HCT116 (cell line): ENCODE measurements around the gene PDGFA. TPM values are rescaled to one million over a fixed set of nuclear protein-coding genes. Genes with fewer than 3 reads are reported as not detected.

ENCODE experiments used
- ATAC-seq: fragments of 200-7000 bp; cut with Tn5 transposase; 2 replicates; pipeline ENCODE4 v1.9.1; 2020; ENCODE audit warnings: mild to moderate bottlenecking, moderate library complexity
- BruUV-seq: library from RNA; stranded (reverse); fragments of 400-500 nt; replicated peaks from 2 replicates; lab custom pipeline; 2021; lab: Mats Ljungman, UMichigan
- CTCF ChIA-PET: fragments of 300-600 bp; sonication (Branson Sonifier 250); formaldehyde crosslinking; loops from one replicate; lab custom pipeline; 2021; ENCODE audit warnings: antibody characterized with exemption; lab: Charles Lee
- POLR2A ChIA-PET: fragments of 300-600, 350-600 bp; sonication (Branson Sonifier 250); formaldehyde crosslinking; loops from one replicate; lab custom pipeline; 2021; ENCODE audit warnings: antibody characterized with exemption; lab: Charles Lee
- RAD21 ChIA-PET, 2 experiments: fragments of 300-600 bp; sonication (Branson Sonifier 250); formaldehyde crosslinking; loops; one replicate each; lab custom pipeline; 2023; ENCODE audit warnings: low total read pairs in 2 of 2; ENCODE audit not compliant: uncharacterized antibody in 2 of 2, unreplicated experiment in 2 of 2, low non-redundant PET in 1 of 2; lab: Charles Lee
- DNase-seq: peaks from one replicate; pipeline ENCODE4 v3.0.0-alpha.2; 2010; ENCODE audit warnings: low read depth, low spot score
- H2AFZ ChIP-seq: fragments of 200-600 bp; shearing (Covaris generic), sonication (generic); 2 replicates; pipeline ENCODE4 v1.6.1; 2017; ENCODE audit warnings: low read depth, mixed run types, mixed read lengths, antibody characterized with exemption, low read length; ENCODE audit not compliant: poor library complexity, severe bottlenecking
- H3K27ac ChIP-seq: 2 replicates; pipeline ENCODE4 v1.5.1; 2012; ENCODE audit warnings: low read depth, low read length
- H3K27me3 ChIP-seq: fragments of 200-600 bp; sonication (generic); 2 replicates; pipeline ENCODE4 v1.6.1; 2016; ENCODE audit warnings: mixed run types, low read length, mixed read lengths; ENCODE audit not compliant: insufficient read depth
- H3K36me3 ChIP-seq, 2 experiments: fragments of 200-500 bp in 1 of 2; fragments of 200-600 bp in 1 of 2; sonication (Bioruptor generic) in 1 of 2; sonication (generic) in 1 of 2; 2 replicates each; pipeline versions ENCODE4 v1.5.1 to v1.6.1; 2014 to 2016; ENCODE audit warnings: low read length in 2 of 2, inconsistent platforms in 1 of 2, mixed read lengths in 1 of 2, mixed run types in 1 of 2; ENCODE audit not compliant: insufficient read depth in 2 of 2, control insufficient read depth in 1 of 2
- H3K4me1 ChIP-seq, 2 experiments: fragments of 200-600 bp in 1 of 2; sonication (generic) in 1 of 2; 2 replicates each; pipeline versions ENCODE4 v1.5.1 to v1.6.1; 2012 to 2017; ENCODE audit warnings: low read length in 2 of 2, inconsistent platforms in 1 of 2, mild to moderate bottlenecking in 1 of 2, mixed read lengths in 1 of 2, mixed run types in 1 of 2, moderate library complexity in 1 of 2; ENCODE audit not compliant: insufficient read depth in 2 of 2, control insufficient read depth in 1 of 2
- H3K4me2 ChIP-seq: fragments of 200-600 bp; sonication (generic); 2 replicates; pipeline ENCODE4 v1.6.1; 2017; ENCODE audit warnings: mixed run types, low read length, mixed read lengths
- H3K4me3 ChIP-seq, 2 experiments: fragments of 200-600 bp in 1 of 2; sonication (generic) in 1 of 2; replicated peaks in 1 of 2; 2 replicates each; pipeline ENCODE4 v1.5.1; 2011 to 2016; ENCODE audit warnings: low read length in 2 of 2, control low read depth in 1 of 2, low read depth in 1 of 2, mild to moderate bottlenecking in 1 of 2, mixed read lengths in 1 of 2, mixed run types in 1 of 2
- H3K79me2 ChIP-seq: fragments of 200-600 bp; sonication (generic); 2 replicates; pipeline ENCODE4 v1.6.1; 2017; ENCODE audit warnings: mild to moderate bottlenecking, mixed run types, low read length, moderate library complexity, mixed read lengths; ENCODE audit not compliant: insufficient read depth
- H3K9ac ChIP-seq: fragments of 200-600 bp; sonication (generic); 2 replicates; pipeline ENCODE4 v1.6.1; 2016; ENCODE audit warnings: low read length, mixed read lengths
- H3K9me2 ChIP-seq: fragments of 200-600 bp; sonication (generic), shearing (Covaris generic); 2 replicates; pipeline ENCODE4 v1.6.1; 2017; ENCODE audit warnings: mixed run types, mild to moderate bottlenecking, moderate library complexity; ENCODE audit not compliant: insufficient read depth
- H3K9me3 ChIP-seq, 2 experiments: fragments of 200-500 bp in 1 of 2; fragments of 200-600 bp in 1 of 2; sonication (Bioruptor generic) in 1 of 2; sonication (generic) in 1 of 2; 2 replicates each; pipeline ENCODE4 v1.6.1; 2014 to 2017; ENCODE audit warnings: low read length in 2 of 2, mixed read lengths in 2 of 2, inconsistent platforms in 1 of 2, low read depth in 1 of 2, mild to moderate bottlenecking in 1 of 2, mixed run types in 1 of 2, moderate library complexity in 1 of 2; ENCODE audit not compliant: control insufficient read depth in 1 of 2, insufficient read depth in 1 of 2
- H4K20me1 ChIP-seq: fragments of 200-600 bp; sonication (generic), shearing (Covaris generic); 2 replicates; pipeline ENCODE4 v1.6.1; 2017; ENCODE audit warnings: mixed run types, mild to moderate bottlenecking, moderate library complexity; ENCODE audit not compliant: insufficient read depth
- CBX3 ChIP-seq: IDR thresholded peaks from 2 replicates; pipeline ENCODE4 v1.6.1; 2012; ENCODE audit warnings: low read depth
- CEBPB ChIP-seq: IDR thresholded peaks from 2 replicates; pipeline ENCODE4 v1.6.1; 2012; ENCODE audit warnings: low read depth
- EGR1 ChIP-seq: IDR thresholded peaks from 2 replicates; pipeline ENCODE4 v1.6.1; 2012; ENCODE audit warnings: low read depth
- ELF1 ChIP-seq: IDR thresholded peaks from 2 replicates; pipeline ENCODE4 v1.6.1; 2012; ENCODE audit warnings: low read depth, borderline replicate concordance
- FOSL1 ChIP-seq: IDR thresholded peaks from 2 replicates; pipeline ENCODE4 v1.6.1; 2012; ENCODE audit warnings: low read depth
- POLR2A ChIP-seq: IDR thresholded peaks from 2 replicates; pipeline ENCODE4 v1.7.0; 2011; ENCODE audit warnings: borderline replicate concordance; ENCODE audit not compliant: insufficient read depth, insufficient read length; ENCODE audit errors: extremely low read depth
- SRF ChIP-seq: IDR thresholded peaks from 2 replicates; pipeline ENCODE4 v1.6.1; 2012; ENCODE audit warnings: low read depth
- YY1 ChIP-seq: IDR thresholded peaks from 2 replicates; pipeline ENCODE4 v1.6.1; 2011; ENCODE audit warnings: low read length, low read depth, moderate library complexity, mild to moderate bottlenecking; ENCODE audit not compliant: insufficient replicate concordance; ENCODE audit errors: extremely low read depth
- ZBTB33 ChIP-seq: IDR thresholded peaks from 2 replicates; pipeline ENCODE4 v1.6.1; 2011; ENCODE audit warnings: mild to moderate bottlenecking, low read length, moderate library complexity; ENCODE audit not compliant: insufficient replicate concordance; ENCODE audit errors: extremely low read depth
- ZFX ChIP-seq: fragments of 450-650 bp; IDR thresholded peaks from 2 replicates; pipeline ENCODE4 v1.6.1; 2017
- intact Hi-C: fragments of 100-400 bp; cut with micrococcal nuclease; formaldehyde crosslinking; loops from 2 replicates; pipeline ENCODE4 v1.10.0; 2022
- total RNA-seq: library from RNA; stranded (reverse); gene quantifications from one replicate; pipeline ENCODE4 v1.2.1, GENCODE V29; 2021; ENCODE audit not compliant: unreplicated experiment
- TF ChIP-seq, protein P1 (sequence below): IDR thresholded peaks from 2 replicates; pipeline ENCODE4 v1.6.1; 2012; ENCODE audit warnings: low read depth

The PDGFA gene
- total RNA-seq, 1 experiment from 2014 or later: 44.7 TPM

DNA sequence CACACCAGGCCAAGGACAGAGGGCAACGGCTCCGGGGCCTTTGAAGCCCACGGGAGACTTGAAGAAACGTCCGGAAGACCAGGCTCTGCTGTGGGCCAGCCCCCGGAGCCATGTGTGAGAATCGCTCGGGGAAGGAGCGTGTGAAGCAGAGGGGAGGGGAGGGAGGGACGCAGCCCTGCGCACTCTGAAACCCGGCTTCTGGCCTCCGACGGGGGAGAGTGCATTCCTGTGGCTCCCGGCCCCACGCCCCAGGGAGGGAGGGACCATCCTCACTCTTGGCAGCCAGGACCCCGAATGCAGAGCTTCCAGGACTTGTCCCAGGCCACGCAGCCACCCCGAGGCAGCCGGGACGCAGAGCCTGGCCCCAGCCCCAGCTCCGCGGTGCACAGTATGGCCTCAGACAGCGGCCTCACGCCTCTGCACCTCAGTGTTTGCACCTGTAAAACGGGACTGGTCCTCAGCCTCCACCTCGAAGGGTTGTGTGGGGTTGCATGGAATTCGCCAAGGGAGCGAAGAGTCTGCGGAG is 67.4 kb downstream of the PDGFA start:
- no peak for TF ChIP-seq CBX3
- no peak for TF ChIP-seq CEBPB
- ChIA-PET POLR2A (no interaction called here), CTCF (no interaction called here), RAD21 (interaction anchor here in 1 of 2 experiments (0.5 kb wide), 1 partner anchor 11 kb away, joined by 4 read pairs; no protein-coding TSS in a partner anchor)
- no peak for ATAC-seq
- Histone ChIP-seq H3K9me2 (no peaks in the 10 kb centered on the region), H3K4me3 (no peak overlapping the region), H3K79me2 (no peaks in the 10 kb centered on the region), H3K4me2 (no peak overlapping the region), H3K9me3 (no peaks in the 10 kb centered on the region), H3K4me1 (no peaks in the 10 kb centered on the region), H3K27me3 (no peaks in the 10 kb centered on the region), H2AFZ (no peak overlapping the region), H3K9ac (no peak overlapping the region), H4K20me1 (no peaks in the 10 kb centered on the region), H3K36me3 (no peaks in the 10 kb centered on the region), H3K27ac (no peak overlapping the region)
- BruUV-seq: no TSS peak
- intact Hi-C loops: no loop called here
- DNase-seq: no peak

GRCh38 chr7:451255-452225 is 68.1 kb downstream of the PDGFA start:
- Histone ChIP-seq H3K4me3 (no peak overlapping the region), H3K27me3 (no peaks in the 10 kb centered on the region), H3K9me2 (no peaks in the 10 kb centered on the region), H3K9ac (no peak overlapping the region), H3K27ac (no peak overlapping the region), H3K9me3 (no peaks in the 10 kb centered on the region), H3K36me3 (no peaks in the 10 kb centered on the region), H3K4me2 (no peak overlapping the region), H4K20me1 (no peaks in the 10 kb centered on the region), H2AFZ (no peak overlapping the region), H3K79me2 (no peaks in the 10 kb centered on the region), H3K4me1 (no peaks in the 10 kb centered on the region)
- intact Hi-C loops: no loop called here
- ATAC-seq (0 out of 2 replicates have a peak, but pooled peaks have one; percentile 23), DNase-seq (no peak)
- ChIA-PET RAD21 (interaction anchor here in 1 of 2 experiments (0.5 kb wide), 1 partner anchor 10 kb away, joined by 4 read pairs; no protein-coding TSS in a partner anchor), POLR2A (no interaction called here), CTCF (no interaction called here)
- no TSS peak for BruUV-seq
- no peak for TF ChIP-seq ELF1
- TF ChIP-seq, protein P1, sequence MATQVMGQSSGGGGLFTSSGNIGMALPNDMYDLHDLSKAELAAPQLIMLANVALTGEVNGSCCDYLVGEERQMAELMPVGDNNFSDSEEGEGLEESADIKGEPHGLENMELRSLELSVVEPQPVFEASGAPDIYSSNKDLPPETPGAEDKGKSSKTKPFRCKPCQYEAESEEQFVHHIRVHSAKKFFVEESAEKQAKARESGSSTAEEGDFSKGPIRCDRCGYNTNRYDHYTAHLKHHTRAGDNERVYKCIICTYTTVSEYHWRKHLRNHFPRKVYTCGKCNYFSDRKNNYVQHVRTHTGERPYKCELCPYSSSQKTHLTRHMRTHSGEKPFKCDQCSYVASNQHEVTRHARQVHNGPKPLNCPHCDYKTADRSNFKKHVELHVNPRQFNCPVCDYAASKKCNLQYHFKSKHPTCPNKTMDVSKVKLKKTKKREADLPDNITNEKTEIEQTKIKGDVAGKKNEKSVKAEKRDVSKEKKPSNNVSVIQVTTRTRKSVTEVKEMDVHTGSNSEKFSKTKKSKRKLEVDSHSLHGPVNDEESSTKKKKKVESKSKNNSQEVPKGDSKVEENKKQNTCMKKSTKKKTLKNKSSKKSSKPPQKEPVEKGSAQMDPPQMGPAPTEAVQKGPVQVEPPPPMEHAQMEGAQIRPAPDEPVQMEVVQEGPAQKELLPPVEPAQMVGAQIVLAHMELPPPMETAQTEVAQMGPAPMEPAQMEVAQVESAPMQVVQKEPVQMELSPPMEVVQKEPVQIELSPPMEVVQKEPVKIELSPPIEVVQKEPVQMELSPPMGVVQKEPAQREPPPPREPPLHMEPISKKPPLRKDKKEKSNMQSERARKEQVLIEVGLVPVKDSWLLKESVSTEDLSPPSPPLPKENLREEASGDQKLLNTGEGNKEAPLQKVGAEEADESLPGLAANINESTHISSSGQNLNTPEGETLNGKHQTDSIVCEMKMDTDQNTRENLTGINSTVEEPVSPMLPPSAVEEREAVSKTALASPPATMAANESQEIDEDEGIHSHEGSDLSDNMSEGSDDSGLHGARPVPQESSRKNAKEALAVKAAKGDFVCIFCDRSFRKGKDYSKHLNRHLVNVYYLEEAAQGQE: no peak
- TF ChIP-seq YY1: no peak
- no peak for TF ChIP-seq FOSL1
- no peak for TF ChIP-seq SRF
- no peak for TF ChIP-seq CEBPB
- TF ChIP-seq ZBTB33: no peak
- TF ChIP-seq POLR2A: no peak
- TF ChIP-seq EGR1: no peak
- no peak for TF ChIP-seq ZFX
